ENCODE data around the gene SUPT7L. TPM values are rescaled to one million over a fixed set of nuclear protein-coding genes. Genes with fewer than 3 reads are reported as not detected.
A peak's percentile ranks its signal among the peaks of the same experiment; 100 is the strongest.

The SUPT7L gene
- total and polyA plus RNA-seq, 2 of the 13 experiments (the other 11 are each of a cell fraction or from before 2014, with no cell fraction given) = 32.9 to 77.5 TPM

GRCh38 chr2:27628767-27629709, 34.4 kb downstream of the SUPT7L start, which contains the start of the genes CCDC121 and GPN1 (continued):
- TF ChIP-seq ZNF143 (CRISPR knock-in tag; IDR thresholded peaks at IDR 0.05) (no peak), ZNF263 (CRISPR knock-in tag; IDR thresholded peaks at IDR 0.05) (peak; percentile 4; the same call in 1 of the 2 replicates), ZSCAN5A (CRISPR knock-in tag; IDR thresholded peaks at IDR 0.05; ENCODE audit: borderline replicate concordance) (peak; percentile 57; the same call in 1 of the 2 replicates), REXO4 (CRISPR knock-in tag; IDR thresholded peaks at IDR 0.05; ENCODE audit: borderline replicate concordance) (no peak), TGIF2 (CRISPR knock-in tag; IDR thresholded peaks at IDR 0.05) (peak; percentile 81; the same call in 1 of the 2 replicates), DNMT1 (CRISPR knock-in tag; IDR thresholded peaks at IDR 0.05) (peak; percentile 59; the same call in 1 of the 2 replicates), THYN1 (CRISPR knock-in tag; IDR thresholded peaks at IDR 0.05; ENCODE audit: borderline replicate concordance, low read depth) (no peak), ASH2L (IDR thresholded peaks at IDR 0.05; ENCODE audit: insufficient read length, low read depth, low read length) (peak; percentile 95), ZNF775 (CRISPR knock-in tag; IDR thresholded peaks at IDR 0.05; ENCODE audit: borderline replicate concordance) (no peak), ATRX (CRISPR knock-in tag; IDR thresholded peaks at IDR 0.05; ENCODE audit: borderline replicate concordance) (no peak), USF2 (IDR thresholded peaks at IDR 0.05; ENCODE audit: low read depth, low read length) (no peak), USF2 (CRISPR knock-in tag; IDR thresholded peaks at IDR 0.05; ENCODE audit: borderline replicate concordance) (no peak; the same call in 1 of the 2 replicates), PCBP1 (IDR thresholded peaks at IDR 0.05; ENCODE audit: borderline replicate concordance, low read depth, low read length) (peak; percentile 90; the same call in 1 of the 2 replicates), TAF15 (IDR thresholded peaks at IDR 0.05; ENCODE audit: low read depth, low read length, poor library complexity, severe bottlenecking) (peak; percentile 20), CEBPG (CRISPR knock-in tag; IDR thresholded peaks at IDR 0.05) (peak; percentile 49), POLR2AphosphoS5 (IDR thresholded peaks at IDR 0.05; ENCODE audit: low read depth, low read length) (peak; percentile 98), ZNF576 (CRISPR knock-in tag; IDR thresholded peaks at IDR 0.05) (no peak), HOXA7 (CRISPR knock-in tag; IDR thresholded peaks at IDR 0.05) (no peak), RNF219 (CRISPR knock-in tag; IDR thresholded peaks at IDR 0.05) (peak; percentile 83; the same call in 1 of the 2 replicates), IRX3 (CRISPR knock-in tag; IDR thresholded peaks at IDR 0.05; ENCODE audit: borderline replicate concordance, low read depth) (no peak)
